Left lung (tissue), 10 donors: ENCODE measurements around the gene BCAS1. TPM values are rescaled to one million over a fixed set of nuclear protein-coding genes. Genes with fewer than 3 reads are reported as not detected.
"Not testable (repeated sequence)": the region's sequence is repeated elsewhere in the genome, so short reads cannot be mapped to it uniquely, and the experiment has no call there.

Source experiments
- ATAC-seq: fragments of 200-7000 bp; cut with Tn5 transposase; one replicate; pipeline ENCODE4 v1.9.1; 2020; ENCODE audit warnings: moderate library complexity
- DNase-seq, 4 donors: peaks; one replicate each; pipeline ENCODE4 v3.0.0-alpha.2; 2013 to 2020
- H3K27ac ChIP-seq, 2 donors: fragments of 200-600 bp; sonication (generic) in 1 of 2; one replicate each; pipeline versions ENCODE4 v1.5.0 to v1.8.0; 2020 to 2021
- H3K27me3 ChIP-seq, 2 donors: fragments of 200-600 bp; sonication (generic) in 1 of 2; one replicate each; pipeline versions ENCODE4 v1.5.0 to v1.8.0; 2020 to 2021
- H3K36me3 ChIP-seq, 2 donors: fragments of 200-600 bp; sonication (generic) in 1 of 2; one replicate each; pipeline versions ENCODE4 v1.5.0 to v1.8.0; 2020 to 2021
- H3K4me1 ChIP-seq, 2 donors: fragments of 200-600 bp; one replicate each; pipeline ENCODE4 v1.8.0; 2021
- H3K4me3 ChIP-seq, 2 donors: fragments of 200-600 bp; sonication (generic) in 1 of 2; one replicate each; pipeline versions ENCODE4 v1.5.0 to v1.8.0; 2020 to 2021; ENCODE audit warnings: mild to moderate bottlenecking in 1 of 2
- H3K9me3 ChIP-seq, 2 donors: fragments of 200-600 bp; sonication (generic) in 1 of 2; one replicate each; pipeline versions ENCODE4 v1.5.0 to v1.8.0; 2020 to 2021
- CTCF ChIP-seq, 2 donors: fragments of 200-600 bp; sonication (generic) in 1 of 2; IDR thresholded peaks; one replicate each; pipeline versions ENCODE4 v1.5.0 to v1.8.0; 2021; ENCODE audit warnings: antibody characterized with exemption in 2 of 2
- intact Hi-C, 2 donors: fragments of 100-400 bp; cut with DNase I; formaldehyde crosslinking; loops; one replicate each; pipeline versions ENCODE4 v1.11.2 to v1.14.2; 2022
- polyA plus RNA-seq, 6 donors: library from polyadenylated mRNA; unstranded; fragments of 120-200 nt; gene quantifications; one replicate each; pipeline ENCODE4 v1.2.1, GENCODE V29; 2013; ENCODE audit not compliant: insufficient read length in 6 of 6
- total RNA-seq, 2 donors: library from RNA; stranded (reverse); fragmentation: NEBNext Ultra II Directional; extraction: Animal tissue kit (Norgen Biotek cat#: 25700); gene quantifications; one replicate each; pipeline ENCODE4 v1.2.1, GENCODE V29; 2021
- donor health status: DM: no; HTN: yes; CAD: no.
- donor health status: DM: no; HTN: no; CAD: no.

Gene BCAS1
- total and polyA plus RNA-seq, 8 donors, result 0.44 to 1.6 (median 0.81) TPM

- Histone ChIP-seq H3K27ac (no peak overlapping the region), H3K27me3 (no peaks in the 10 kb centered on the region), H3K4me3 (no peak overlapping the region), H3K36me3 (no peaks in the 10 kb centered on the region), H3K4me1 (no peaks in the 10 kb centered on the region), H3K9me3 (peaks cover 0 to 20% of the 10 kb centered on the region in 2 donors)
- TF ChIP-seq CTCF (IDR thresholded peaks at IDR 0.05), result no peak
- DNase-seq (no peak), ATAC-seq (no peak)
- intact Hi-C loops, result no loop called here
These were observed 95.4 kb downstream of the BCAS1 start for GRCh38 chr20:53974785-53975555.

DNA sequence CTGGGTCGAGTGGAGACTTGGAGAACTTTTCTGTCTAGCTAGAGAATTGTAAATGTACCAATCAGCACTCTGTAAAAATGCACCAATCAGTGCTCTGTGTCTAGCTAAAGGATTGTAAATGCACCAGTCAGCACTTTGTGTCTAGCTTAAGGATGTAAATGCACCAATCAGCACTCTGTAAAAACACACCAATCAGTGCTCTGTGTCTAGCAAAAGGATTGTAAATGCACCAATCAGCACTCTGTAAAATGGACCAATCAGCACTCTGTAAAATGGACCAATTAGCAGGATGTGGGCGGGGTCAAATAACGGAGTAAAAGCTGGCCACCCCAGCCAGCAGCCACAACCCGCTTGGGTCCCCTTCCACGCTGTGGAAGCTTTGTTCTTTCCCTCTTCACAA, 96.5 kb downstream of the BCAS1 start:
- H3K36me3 ChIP-seq, intact Hi-C loops, H3K4me1 ChIP-seq, H3K27me3 ChIP-seq, DNase-seq, ATAC-seq, H3K27ac ChIP-seq, H3K4me3 ChIP-seq: not testable (repeated sequence)
- peaks cover 0 to 20% of the 10 kb centered on the region in 2 donors for H3K9me3 ChIP-seq

GRCh38 chr20:53972179-53972578, 98.2 kb downstream of the BCAS1 start:
- DNase-seq, result no peak
- H3K27me3 ChIP-seq, result no peaks in the 10 kb centered on the region
- no peak for ATAC-seq
- no peak overlapping the region for H3K4me3 ChIP-seq
- no peak for TF ChIP-seq CTCF (IDR thresholded peaks at IDR 0.05)
- H3K9me3 ChIP-seq, result peaks cover 0 to 16% of the 10 kb centered on the region in 2 donors
- no peak overlapping the region for H3K27ac ChIP-seq
- intact Hi-C loops, result no loop called here
- H3K4me1 ChIP-seq, result no peaks in the 10 kb centered on the region
- H3K36me3 ChIP-seq, result no peaks in the 10 kb centered on the region

DNA sequence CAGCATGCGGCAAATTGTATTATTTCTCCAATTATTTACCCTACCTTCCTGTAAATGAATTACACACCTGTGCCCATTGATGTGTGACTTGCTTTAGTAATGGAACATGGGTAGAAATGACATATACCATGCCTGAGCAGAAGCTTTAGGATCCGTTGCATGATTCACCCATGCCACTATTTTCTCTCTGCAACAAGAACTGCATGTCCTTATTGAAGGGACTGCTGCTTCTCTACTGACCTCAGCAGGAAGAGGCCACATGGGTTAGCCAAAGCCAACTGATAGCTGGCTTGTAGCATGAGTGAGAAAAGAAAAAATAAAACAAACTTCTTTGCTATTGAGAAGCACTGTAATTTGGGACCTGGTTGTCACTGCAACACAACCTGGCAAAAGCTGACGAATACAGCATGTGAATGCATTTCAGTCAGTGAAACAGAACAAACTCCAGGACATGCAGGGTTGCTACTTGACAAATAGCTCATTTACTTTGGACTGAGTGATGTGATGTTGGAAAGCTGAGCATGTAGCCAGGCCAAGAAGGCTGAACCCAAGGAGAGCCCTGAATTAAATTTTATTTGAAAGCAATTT, 99.2 kb downstream of the BCAS1 start:
- Histone ChIP-seq H3K27me3 (no peaks in the 10 kb centered on the region), H3K4me3 (no peak overlapping the region), H3K27ac (no peak overlapping the region), H3K4me1 (no peaks in the 10 kb centered on the region), H3K9me3 (peaks cover 0 to 8% of the 10 kb centered on the region in 2 donors), H3K36me3 (no peaks in the 10 kb centered on the region)
- DNase-seq, result no peak
- TF ChIP-seq CTCF (IDR thresholded peaks at IDR 0.05), result no peak
- no peak for ATAC-seq
- intact Hi-C loops, result no loop called here

DNA sequence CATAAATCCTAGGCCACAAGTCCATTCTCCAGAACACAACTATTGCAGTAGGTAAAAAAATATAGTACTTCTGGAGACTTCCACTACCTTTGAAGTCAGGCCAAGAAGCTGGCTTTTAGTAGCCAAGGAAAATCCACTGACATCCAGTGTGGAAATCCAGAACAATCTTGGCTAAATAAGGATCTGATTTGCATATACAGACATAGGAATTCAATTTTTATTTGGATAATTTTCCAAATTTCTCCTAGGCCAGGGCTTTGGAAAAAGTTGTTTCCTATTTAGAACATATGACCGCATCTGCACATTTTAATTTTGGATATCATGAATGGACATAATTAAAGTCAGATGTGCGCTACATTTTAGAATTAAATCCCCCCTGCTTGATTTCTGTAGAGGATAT, 100.2 kb downstream of the BCAS1 start:
- no peak overlapping the region for H3K27ac ChIP-seq
- H3K27me3 ChIP-seq, result no peaks in the 10 kb centered on the region
- peaks cover 0 to 8% of the 10 kb centered on the region in 2 donors for H3K9me3 ChIP-seq
- DNase-seq, result no peak
- no peak for TF ChIP-seq CTCF (IDR thresholded peaks at IDR 0.05)
- ATAC-seq, result no peak
- H3K4me1 ChIP-seq, result no peaks in the 10 kb centered on the region
- intact Hi-C loops, result no loop called here
- no peak overlapping the region for H3K4me3 ChIP-seq
- H3K36me3 ChIP-seq, result no peaks in the 10 kb centered on the region
